Activated naive CD8-positive, alpha-beta T cell treated with anti-CD3 and anti-CD28 coated beads, Interleukin-2, amount 50 U/mL, for 16 hours (primary cell): ENCODE data around the gene RBBP6.

Experiments used
- DNase-seq: peaks from one replicate; pipeline ENCODE4 v3.0.0-alpha.2; 2020; ENCODE audit warnings: low read depth, low spot score

RBBP6 gene

GRCh38 chr16:24524855-24525677 is 14.3 kb upstream of the RBBP6 start:
- no peak for DNase-seq

DNA sequence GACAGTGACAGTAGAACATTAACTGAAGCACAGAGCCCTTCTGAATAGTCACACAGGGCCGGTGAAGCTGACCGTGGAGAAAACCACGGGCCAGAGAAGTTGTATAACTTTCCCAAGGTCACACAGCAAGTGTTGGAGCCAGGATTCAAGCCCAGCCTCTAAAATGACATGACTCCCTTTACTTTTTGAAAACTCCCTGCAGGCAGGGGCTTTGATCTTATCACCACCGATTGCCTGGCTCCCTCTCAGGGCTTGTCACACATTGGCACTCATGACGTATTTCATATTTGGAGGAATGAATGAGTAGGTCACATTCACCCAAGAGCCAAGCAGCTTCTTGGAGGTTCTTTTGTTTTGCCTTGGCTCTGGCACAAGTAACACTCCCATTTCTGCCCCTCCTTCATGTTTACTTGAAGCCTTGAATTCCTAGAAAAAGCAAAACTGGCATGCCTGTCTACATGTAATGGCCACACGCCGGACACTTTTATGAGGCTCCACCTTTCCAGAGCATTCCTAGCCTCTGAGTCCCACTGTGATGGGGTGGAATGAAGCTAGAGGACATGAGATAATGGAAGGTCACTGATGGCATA is 13.3 kb upstream of the RBBP6 start:
- DNase-seq = no peak

DNA sequence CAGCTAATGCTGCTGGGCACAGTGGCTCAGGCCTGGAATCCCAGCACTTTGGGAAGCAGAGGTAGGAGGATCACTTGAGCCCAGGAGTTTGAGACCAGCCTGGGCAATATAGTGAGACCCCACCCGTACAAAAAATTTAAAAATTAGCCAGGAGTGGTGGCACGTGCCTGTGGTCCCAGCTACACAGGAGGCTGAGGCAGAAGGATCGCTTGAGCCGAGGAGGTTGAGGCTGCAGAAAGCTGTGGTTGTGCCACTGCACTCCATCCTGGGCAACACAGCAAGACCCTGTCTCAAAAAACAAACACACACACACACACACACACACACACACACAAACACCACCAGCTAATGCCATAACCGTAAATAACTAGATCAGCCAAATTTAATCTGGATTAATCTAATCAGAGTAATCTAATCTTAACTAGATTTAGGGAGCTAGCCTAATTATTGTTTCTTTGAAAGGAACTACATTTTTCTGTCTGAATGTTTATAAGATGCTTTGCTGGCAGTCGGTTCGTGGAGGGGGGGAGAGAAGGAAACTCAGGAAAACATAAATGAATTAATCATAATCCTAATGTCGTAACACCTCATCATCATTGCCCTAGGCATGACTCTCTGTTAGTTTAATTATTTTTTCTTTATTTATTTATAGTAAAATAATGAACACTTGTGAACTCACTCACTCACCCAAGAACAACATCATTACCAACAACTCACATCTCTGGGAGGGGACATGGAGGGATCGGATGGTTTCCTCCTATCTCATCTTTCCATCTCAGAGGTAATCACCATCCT is 12.5 kb upstream of the RBBP6 start:
- DNase-seq = no peak

- DNase-seq = no peak
Observed at GRCh38 chr16:24531166-24531565, 8.2 kb upstream of the RBBP6 start.

DNA sequence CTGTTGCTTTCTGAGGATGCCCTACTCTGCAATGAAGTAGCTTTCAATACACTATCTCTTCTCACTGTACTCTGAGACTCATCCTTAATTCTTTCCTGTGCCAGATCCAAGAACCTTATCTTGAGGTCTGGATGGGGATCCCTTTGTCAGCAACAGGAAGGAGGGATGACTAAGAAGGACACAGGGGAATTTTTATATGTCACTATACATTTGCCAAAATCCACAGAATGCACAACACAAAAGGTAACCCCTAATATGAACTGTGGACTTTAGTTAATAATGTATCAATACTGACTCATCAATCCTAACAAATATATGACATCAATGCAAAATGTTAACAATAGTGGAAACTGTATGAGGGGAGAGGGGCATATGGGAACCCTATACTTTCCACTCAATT is 4.7 kb upstream of the RBBP6 start:
- DNase-seq = no peak

GRCh38 chr16:24535827-24536226 is 3.5 kb upstream of the RBBP6 start:
- no peak for DNase-seq

- no peak for DNase-seq
Observed at GRCh38 chr16:24536671-24537070, 2.7 kb upstream of the RBBP6 start.

DNA sequence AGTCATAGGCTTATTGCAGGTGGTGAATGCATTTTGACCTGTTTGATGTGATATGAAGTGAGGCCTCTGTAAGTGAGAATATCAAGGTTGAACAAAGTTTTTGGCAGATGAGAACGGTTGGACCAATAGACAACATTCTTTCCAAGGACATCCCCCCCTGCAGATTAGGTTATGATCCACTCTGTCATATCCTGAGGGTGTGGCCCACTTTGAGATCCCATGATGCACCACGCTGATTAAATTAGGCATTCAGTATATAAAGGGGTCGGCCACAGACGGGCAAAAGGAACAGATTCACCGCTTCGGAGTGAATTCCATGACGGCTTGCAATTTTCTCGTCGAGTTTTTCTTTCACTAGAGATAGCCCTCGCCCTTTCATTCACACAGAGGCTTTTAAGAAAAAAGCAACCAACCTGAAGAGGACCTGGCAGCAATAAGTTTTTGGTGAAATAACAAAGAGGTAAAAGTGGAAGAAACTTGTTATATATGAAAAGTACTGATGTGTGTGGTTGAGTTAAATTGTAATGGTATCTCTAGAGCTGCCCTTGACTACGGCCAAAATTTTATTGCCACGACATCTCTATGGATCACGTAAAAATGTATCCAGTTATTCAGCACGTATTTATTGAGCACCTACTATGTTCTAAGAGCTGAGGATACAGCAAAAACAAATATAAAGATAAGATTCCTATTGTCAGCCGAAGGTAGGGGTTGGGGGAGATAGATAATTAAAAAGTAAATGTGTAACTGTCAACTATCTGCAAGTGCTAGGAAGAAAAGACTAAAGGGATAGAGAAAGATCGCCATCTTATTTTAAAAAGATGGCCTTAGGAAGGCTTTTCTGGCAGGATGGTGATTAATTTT is 1.7 kb upstream of the RBBP6 start:
- no peak for DNase-seq

- DNase-seq = no peak
Observed at GRCh38 chr16:24538756-24539294, 541 bp upstream of the RBBP6 start.

GRCh38 chr16:24539850-24540601 is 660 bp downstream of the RBBP6 start:
- DNase-seq = no peak

GRCh38 chr16:24540602-24541210 is 1.3 kb downstream of the RBBP6 start:
- no peak for DNase-seq

GRCh38 chr16:24541233-24541933 is 2.0 kb downstream of the RBBP6 start:
- no peak for DNase-seq

DNA sequence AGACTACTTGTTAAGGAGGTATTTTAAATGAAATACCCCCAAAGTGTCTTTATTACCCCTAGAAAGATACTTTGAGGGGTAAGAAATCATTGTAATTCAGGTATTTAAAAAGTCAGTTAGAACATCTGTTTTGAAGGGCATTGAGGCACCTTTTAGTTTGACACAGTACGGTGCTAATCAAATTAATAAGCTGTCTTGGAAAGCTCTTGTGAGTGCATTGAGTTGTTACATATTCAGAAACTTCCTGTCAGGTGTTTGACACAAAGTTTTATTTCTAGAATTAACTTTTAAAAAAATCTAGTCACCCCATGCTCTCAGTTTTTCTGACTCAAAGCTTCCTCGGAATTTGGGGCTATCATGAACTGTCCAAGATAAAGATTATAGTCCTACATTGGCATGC is 4.6 kb downstream of the RBBP6 start:
- no peak for DNase-seq

- DNase-seq = no peak
Observed at GRCh38 chr16:24544640-24545039, 5.3 kb downstream of the RBBP6 start.

DNA sequence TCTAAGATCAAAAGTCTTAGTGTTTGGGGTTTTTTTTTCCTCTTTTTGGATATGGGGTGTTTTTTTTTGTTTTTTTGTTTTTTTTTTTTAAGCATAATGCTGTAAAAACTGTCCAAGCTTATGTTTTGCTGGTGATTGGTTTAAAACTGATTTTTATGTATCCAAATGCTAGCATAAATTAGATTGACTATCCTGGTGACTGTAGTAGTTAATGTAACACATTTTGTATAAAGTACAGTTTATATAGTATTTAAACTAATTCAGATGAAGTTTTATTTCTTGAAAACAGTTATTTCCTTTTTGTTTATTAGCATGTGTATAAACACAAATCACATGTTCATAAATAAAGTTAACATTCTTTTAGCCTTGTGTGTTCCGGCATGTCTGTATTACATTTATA is 10.9 kb downstream of the RBBP6 start:
- DNase-seq = no peak

DNA sequence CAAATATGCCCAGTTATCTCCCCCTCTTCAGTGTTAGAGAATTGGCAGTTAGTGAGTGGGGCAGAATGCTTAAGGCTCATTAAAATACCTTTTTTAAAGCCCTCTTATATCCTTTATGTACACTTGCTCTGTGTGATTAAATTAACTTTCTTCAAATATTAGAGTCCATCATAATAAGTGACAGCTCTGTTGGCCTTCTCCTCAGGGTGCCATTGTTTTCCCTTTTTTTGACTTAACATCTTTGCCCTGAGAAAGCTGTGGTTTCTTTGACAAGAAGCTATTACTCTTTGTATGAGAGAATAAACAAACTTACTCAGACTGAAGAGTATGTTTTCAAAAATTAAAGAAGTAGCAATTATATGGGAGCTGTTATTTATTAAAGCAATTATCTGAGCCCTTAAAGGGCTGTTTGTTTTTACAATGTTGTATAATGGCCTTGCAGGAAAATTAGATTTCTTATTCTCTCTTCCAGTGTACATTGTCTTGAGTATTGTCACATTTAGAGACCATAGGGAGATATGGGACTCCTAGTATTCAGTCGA is 13.4 kb downstream of the RBBP6 start:
- no peak for DNase-seq

DNA sequence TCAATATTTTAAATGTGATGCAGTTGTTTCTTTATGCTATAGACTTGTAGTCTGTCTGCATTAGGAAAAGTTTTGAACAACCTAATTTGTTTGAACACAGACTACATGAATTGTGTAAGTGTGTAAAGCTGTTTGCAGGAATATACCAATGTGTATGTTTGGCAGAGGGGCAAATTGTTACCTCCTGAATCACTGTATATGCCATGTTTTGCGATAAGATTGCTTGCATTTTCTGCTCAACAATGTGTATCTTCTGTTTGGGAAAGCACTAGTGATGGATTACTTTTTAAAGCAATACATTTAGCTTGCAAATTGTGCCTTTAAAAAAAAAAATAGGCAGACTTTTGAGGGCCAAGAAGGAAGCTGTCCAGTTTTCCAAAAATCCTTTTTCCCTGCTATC is 14.6 kb downstream of the RBBP6 start:
- DNase-seq = no peak

GRCh38 chr16:24555346-24555872 is 16.0 kb downstream of the RBBP6 start:
- DNase-seq = no peak

DNA sequence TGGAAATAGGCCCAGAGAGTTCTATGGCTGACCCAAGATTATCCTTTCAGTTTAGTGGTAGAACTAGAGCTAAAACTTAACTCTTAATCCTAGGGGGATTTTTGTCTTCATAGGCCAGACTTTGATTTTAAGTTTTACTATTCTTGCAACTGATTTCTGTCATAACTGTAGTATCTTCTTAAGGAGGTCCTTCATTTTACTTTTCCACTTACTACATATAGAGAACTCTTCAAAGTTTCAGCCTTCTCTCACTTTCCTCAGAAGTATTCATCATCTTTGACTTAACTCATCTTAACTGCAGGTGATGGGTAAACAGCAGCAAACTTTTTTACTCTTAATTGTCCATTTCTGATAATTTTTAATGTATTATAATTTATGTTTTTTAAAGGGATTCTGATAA is 23.4 kb downstream of the RBBP6 start:
- no peak for DNase-seq
